GM18502 (cell line): Measurements from ENCODE around the gene MTUS2.

Experiments
- ATAC-seq: cut with Tn5 transposase; IDR thresholded peaks from one replicate; pipeline ENCODE4 v1.9.1; 2021; ENCODE audit warnings: mild to moderate bottlenecking; ENCODE audit not compliant: unreplicated experiment, poor library complexity

Gene MTUS2

GRCh38 chr13:29143847-29144246 lies 323.7 kb downstream of the MTUS2 start:
- no peak for ATAC-seq

- no peak for ATAC-seq
These were observed 334.3 kb downstream of the MTUS2 start for GRCh38 chr13:29154390-29154789.

- no peak for ATAC-seq
These were observed 336.0 kb downstream of the MTUS2 start for GRCh38 chr13:29156136-29156535.

GRCh38 chr13:29159871-29160270 lies 339.7 kb downstream of the MTUS2 start:
- ATAC-seq = no peak

GRCh38 chr13:29160862-29161261 lies 340.7 kb downstream of the MTUS2 start:
- no peak for ATAC-seq

- no peak for ATAC-seq
These were observed 341.5 kb downstream of the MTUS2 start for GRCh38 chr13:29161676-29162075.

- ATAC-seq = no peak
These were observed 342.6 kb downstream of the MTUS2 start for GRCh38 chr13:29162638-29163235.

GRCh38 chr13:29164116-29164515 lies 344.0 kb downstream of the MTUS2 start:
- no peak for ATAC-seq

- ATAC-seq = no peak
These were observed 345.1 kb downstream of the MTUS2 start for GRCh38 chr13:29165216-29165615.

- no peak for ATAC-seq
These were observed 345.7 kb downstream of the MTUS2 start for GRCh38 chr13:29165840-29166239.

GRCh38 chr13:29170436-29171082 lies 350.4 kb downstream of the MTUS2 start:
- ATAC-seq = no peak

- no peak for ATAC-seq
These were observed 351.1 kb downstream of the MTUS2 start for GRCh38 chr13:29171244-29171643.

GRCh38 chr13:29174093-29174492 lies 354.0 kb downstream of the MTUS2 start:
- no peak for ATAC-seq

GRCh38 chr13:29175250-29175873 lies 355.2 kb downstream of the MTUS2 start:
- ATAC-seq = no peak

- ATAC-seq = no peak
These were observed 359.9 kb downstream of the MTUS2 start for GRCh38 chr13:29180055-29180454.

GRCh38 chr13:29182216-29182615 lies 362.1 kb downstream of the MTUS2 start:
- no peak for ATAC-seq

GRCh38 chr13:29185926-29186325 lies 365.8 kb downstream of the MTUS2 start:
- no peak for ATAC-seq

GRCh38 chr13:29187584-29187983 lies 367.4 kb downstream of the MTUS2 start:
- no peak for ATAC-seq

- ATAC-seq = no peak
These were observed 370.2 kb downstream of the MTUS2 start for GRCh38 chr13:29190298-29190697.

GRCh38 chr13:29193083-29193482 lies 372.9 kb downstream of the MTUS2 start:
- ATAC-seq = no peak

GRCh38 chr13:29195456-29195855 lies 375.3 kb downstream of the MTUS2 start:
- no peak for ATAC-seq
